Heart left ventricle (tissue), 16 donors: Measurements from ENCODE around the gene C1orf159. TPM values are rescaled to one million over a fixed set of nuclear protein-coding genes. Genes with fewer than 3 reads are reported as not detected.

Experiments used
- ATAC-seq, 4 donors: fragments of 200-7000 bp; cut with Tn5 transposase; one replicate each; pipeline ENCODE4 v1.9.1; 2020 to 2022; ENCODE audit warnings: moderate library complexity in 4 of 4, mild to moderate bottlenecking in 3 of 4, moderate number of reproducible peaks in 1 of 4
- DNase-seq, 5 donors: peaks; one replicate each; pipeline ENCODE4 v3.0.0-alpha.2; 2020
- H3K27ac ChIP-seq, 12 donors: fragments of 200-600 bp; sonication (generic) in 4 of 12; one replicate each; pipeline versions ENCODE4 v1.5.0 to v1.8.0; 2016 to 2022; ENCODE audit warnings: mild to moderate bottlenecking in 2 of 12
- H3K27me3 ChIP-seq, 9 donors: fragments of 200-600 bp; sonication (generic) in 2 of 9; one replicate each; pipeline versions ENCODE4 v1.5.1 to v1.8.0; 2016 to 2022; ENCODE audit warnings: mild to moderate bottlenecking in 3 of 9
- H3K36me3 ChIP-seq, 9 donors: fragments of 200-600 bp; sonication (generic) in 2 of 9; one replicate each; pipeline versions ENCODE4 v1.5.0 to v1.8.0; 2018 to 2022; ENCODE audit warnings: mild to moderate bottlenecking in 2 of 9
- H3K4me1 ChIP-seq, 12 donors: fragments of 200-600 bp; sonication (generic) in 4 of 12; one replicate each; pipeline versions ENCODE4 v1.5.0 to v1.8.0; 2016 to 2022; ENCODE audit warnings: mild to moderate bottlenecking in 3 of 12
- H3K4me3 ChIP-seq, 12 donors: fragments of 200-600 bp; sonication (generic) in 4 of 12; one replicate each; pipeline versions ENCODE4 v1.5.0 to v1.8.0; 2017 to 2022; ENCODE audit warnings: mild to moderate bottlenecking in 9 of 12, moderate library complexity in 4 of 12
- H3K9me3 ChIP-seq, 12 donors: fragments of 200-600 bp; sonication (generic) in 4 of 12; one replicate each; pipeline versions ENCODE4 v1.5.0 to v1.8.0; 2016 to 2022; ENCODE audit warnings: mild to moderate bottlenecking in 1 of 12
- CTCF ChIP-seq, 12 donors: fragments of 200-600 bp; sonication (generic) in 4 of 12; IDR thresholded peaks; one replicate each; pipeline versions ENCODE4 v1.5.0 to v1.8.0; 2018 to 2022; ENCODE audit warnings: antibody characterized with exemption in 12 of 12, mild to moderate bottlenecking in 5 of 12
- POLR2A ChIP-seq, 2 donors: fragments of 450-650 bp; IDR thresholded peaks; one replicate each; pipeline ENCODE4 v1.6.1; 2017; ENCODE audit warnings: antibody characterized with exemption in 2 of 2, mild to moderate bottlenecking in 2 of 2, moderate library complexity in 2 of 2
- WGBS, 4 donors: extraction: QIAGEN DNeasy Blood & Tissue Kit in 2 of 4; methylation state at CpG; one replicate each; pipeline versions ENCODE4 v1.1.5 to v1.1.7; 2013 to 2018; 5-methylcytosine and 5-hydroxymethylcytosine counted together
- intact Hi-C, 10 donors: fragments of 100-400 bp; cut with DNase I; formaldehyde crosslinking; loops; one replicate each; pipeline versions ENCODE4 v1.11.1 to v1.14.2; 2022
- polyA plus RNA-seq, 2 donors: library from polyadenylated mRNA; stranded (reverse); fragments of 200-250 nt; gene quantifications; one replicate each; pipeline ENCODE4 v1.2.3, GENCODE V29; 2013
- total RNA-seq, 9 donors: library from RNA; depleted of rRNA in 2 of 9; stranded (reverse); fragments of >200 nt in 2 of 9; fragmentation: NEBNext Ultra II Directional in 3 of 9; extraction: Animal tissue kit (Norgen Biotek cat#: 25700) in 3 of 9; gene quantifications; one replicate each; pipeline versions ENCODE4 v1.1.0 to v1.2.4, GENCODE V29; 2016 to 2023
- donor health status: ischemic (EF 13 %, LVEDD 7.1; RV severe dilation, severe dysfunction).
- donor health status: healthy with polysubstance abuse.
- donor health status: DM: no; HTN: yes; CAD: no.
- donor health status: DM: no; HTN: no; CAD: no.
- donor health status: ischemic (EF 25% LVEDD 6.9; RV normal size, moderate dysfunction).
- donor health status: ischemic (EF 25% LVEDD 5.7; RV mildly dilated, moderate dysfunction).
- donor health status: healthy.
- donor health status: DM: yes; HTN: yes; CAD: no.
- donor health status: ischemic (EF 35%, LVEDD 5.7; RV mildly dilated, moderate dysfunction).
- donor health status: nonischemic (EF 11% LVEDD 7.7; RV severe dilation, severe dysfunction).
- donor health status: DM: yes; HTN: yes; CAD: no.
- donor health status: PGD.
- donor health status: ischemic (EF 29% LVEDD 5.4; RV normal size, mild dysfunction).
- donor health status: nonischemic (EF 23%, LVEDD 6.1; RV moderate dilation, normal function).

The C1orf159 gene
- total and polyA plus RNA-seq, 11 donors = 3.7 to 7.2 (median 4.4) TPM

GRCh38 chr1:1118011-1118875, 2.4 kb upstream of the C1orf159 start:
- no peak overlapping the region for H3K4me3 ChIP-seq
- peaks cover 0 to 22% (median 0%) of the 10 kb centered on the region in 9 donors for H3K27me3 ChIP-seq
- H3K9me3 ChIP-seq = peaks cover 0 to 7% (median 3%) of the 10 kb centered on the region in 12 donors
- intact Hi-C loops = loop anchor here in 4 of 10 donors (5.0 to 10.0 kb wide), 4 partner anchors 83 to 497 kb away; partner anchors contain the start of genes B3GALT6 (in 2 of the 4), SDF4 (in 2 of the 4), AURKAIP1 (in 1 of the 4) and MIB2 (in 1 of the 4)
- DNase-seq = peak in 2 of 5 donors; percentile 32 to 53
- peaks cover 0 to 26% (median 11%) of the 10 kb centered on the region in 12 donors for H3K4me1 ChIP-seq
- H3K27ac ChIP-seq = no peak overlapping the region
- peaks cover 0 to 4% (median 0%) of the 10 kb centered on the region in 9 donors for H3K36me3 ChIP-seq
- no peak for TF ChIP-seq POLR2A (IDR thresholded peaks at IDR 0.05)
- TF ChIP-seq CTCF (IDR thresholded peaks at IDR 0.05) = no peak
- 78 to 84% (median 81%) methylated on average over 33 of the region's 33 CpGs for WGBS, 4 donors
- no peak for ATAC-seq

- H3K4me3 ChIP-seq = no peak overlapping the region
- H3K27ac ChIP-seq = no peak overlapping the region
- H3K9me3 ChIP-seq = peaks cover 0 to 13% (median 4%) of the 10 kb centered on the region in 12 donors
- peaks cover 0 to 22% (median 0%) of the 10 kb centered on the region in 9 donors for H3K27me3 ChIP-seq
- intact Hi-C loops = loop anchor here in 4 of 10 donors (5.0 to 10.0 kb wide), 4 partner anchors 83 to 497 kb away; partner anchors contain the start of genes B3GALT6 (in 2 of the 4), SDF4 (in 2 of the 4), AURKAIP1 (in 1 of the 4) and MIB2 (in 1 of the 4)
- WGBS, 4 donors = 68 to 77% (median 73%) methylated on average over 14 to 20 of the region's 20 CpGs
- ATAC-seq (no peak), DNase-seq (peak in 2 of 5 donors; percentile 33 to 59)
- peaks cover 0 to 6% (median 0%) of the 10 kb centered on the region in 9 donors for H3K36me3 ChIP-seq
- TF ChIP-seq POLR2A (IDR thresholded peaks at IDR 0.05) (no peak), CTCF (IDR thresholded peaks at IDR 0.05) (no peak)
- peaks cover 0 to 23% (median 10%) of the 10 kb centered on the region in 12 donors for H3K4me1 ChIP-seq
These were observed 1.6 kb upstream of the C1orf159 start for GRCh38 chr1:1117469-1117831.

GRCh38 chr1:1116701-1117468, 996 bp upstream of the C1orf159 start:
- 8 to 12% (median 11%) methylated on average over 19 to 47 of the region's 47 CpGs for WGBS, 4 donors
- Histone ChIP-seq H3K4me1 (peaks cover 0 to 18% (median 6%) of the 10 kb centered on the region in 12 donors), H3K27ac (peak overlapping the region in 1 of 12 donors; percentile 34), H3K9me3 (peaks cover 0 to 13% (median 4%) of the 10 kb centered on the region in 12 donors), H3K36me3 (peaks cover 0 to 6% (median 0%) of the 10 kb centered on the region in 9 donors), H3K27me3 (peaks cover 0 to 22% (median 0%) of the 10 kb centered on the region in 9 donors), H3K4me3 (peak overlapping the region; percentile 41 to 98 (median 93))
- intact Hi-C loops = loop anchor here in 4 of 10 donors (1.0 to 10.0 kb wide), 5 partner anchors 82 to 498 kb away; partner anchors contain the start of genes B3GALT6 (in 2 of the 4), SDF4 (in 2 of the 4), AURKAIP1 (in 1 of the 4) and MIB2 (in 1 of the 4)
- no peak for TF ChIP-seq CTCF (IDR thresholded peaks at IDR 0.05)
- TF ChIP-seq POLR2A (IDR thresholded peaks at IDR 0.05) = no peak
- peak in 1 of 5 donors; percentile 76 for DNase-seq
- ATAC-seq = no peak
